Heart left ventricle (tissue), 13 donors: ENCODE data around the gene DOCK2.

Experiments used
- CTCF ChIP-seq, 12 donors: fragments of 200-600 bp; sonication (generic) in 4 of 12; IDR thresholded peaks; one replicate each; pipeline versions ENCODE4 v1.5.0 to v1.8.0; 2018 to 2022; ENCODE audit warnings: antibody characterized with exemption in 12 of 12, mild to moderate bottlenecking in 5 of 12
- POLR2A ChIP-seq, 2 donors: fragments of 450-650 bp; IDR thresholded peaks; one replicate each; pipeline ENCODE4 v1.6.1; 2017; ENCODE audit warnings: antibody characterized with exemption in 2 of 2, mild to moderate bottlenecking in 2 of 2, moderate library complexity in 2 of 2
- donor health status: ischemic (EF 13 %, LVEDD 7.1; RV severe dilation, severe dysfunction).
- donor health status: DM: no; HTN: yes; CAD: no.
- donor health status: DM: no; HTN: no; CAD: no.
- donor health status: ischemic (EF 25% LVEDD 6.9; RV normal size, moderate dysfunction).
- donor health status: ischemic (EF 25% LVEDD 5.7; RV mildly dilated, moderate dysfunction).
- donor health status: ischemic (EF 35%, LVEDD 5.7; RV mildly dilated, moderate dysfunction).
- donor health status: nonischemic (EF 11% LVEDD 7.7; RV severe dilation, severe dysfunction).
- donor health status: DM: yes; HTN: yes; CAD: no.
- donor health status: PGD.
- donor health status: ischemic (EF 29% LVEDD 5.4; RV normal size, mild dysfunction).
- donor health status: nonischemic (EF 23%, LVEDD 6.1; RV moderate dilation, normal function).

GRCh38 chr5:169905017-169905416 is 267.9 kb downstream of the DOCK2 start:
- TF ChIP-seq CTCF (IDR thresholded peaks at IDR 0.05) (no peak), POLR2A (IDR thresholded peaks at IDR 0.05) (no peak)
